Right lung (tissue), 5 donors: ENCODE measurements around the gene B4GALT1. TPM values are rescaled to one million over a fixed set of nuclear protein-coding genes. Genes with fewer than 3 reads are reported as not detected.
A peak's percentile ranks its signal among the peaks of the same experiment; 100 is the strongest.

ENCODE experiments used
- DNase-seq, 2 donors: peaks; one replicate each; pipeline ENCODE4 v3.0.0-alpha.2; 2013
- polyA plus RNA-seq, 5 donors: library from polyadenylated mRNA; unstranded; fragments of 120-200 nt; gene quantifications; one replicate each; pipeline versions ENCODE4 v1.2.1 to v1.2.3, GENCODE V29; 2013; ENCODE audit warnings: inconsistent platforms in 1 of 5, low replicate concordance in 1 of 5; ENCODE audit not compliant: insufficient read length in 5 of 5, insufficient read depth in 1 of 5

Gene B4GALT1
- polyA plus RNA-seq, 5 donors: 63.7 to 81.6 (median 67.9) TPM

DNA sequence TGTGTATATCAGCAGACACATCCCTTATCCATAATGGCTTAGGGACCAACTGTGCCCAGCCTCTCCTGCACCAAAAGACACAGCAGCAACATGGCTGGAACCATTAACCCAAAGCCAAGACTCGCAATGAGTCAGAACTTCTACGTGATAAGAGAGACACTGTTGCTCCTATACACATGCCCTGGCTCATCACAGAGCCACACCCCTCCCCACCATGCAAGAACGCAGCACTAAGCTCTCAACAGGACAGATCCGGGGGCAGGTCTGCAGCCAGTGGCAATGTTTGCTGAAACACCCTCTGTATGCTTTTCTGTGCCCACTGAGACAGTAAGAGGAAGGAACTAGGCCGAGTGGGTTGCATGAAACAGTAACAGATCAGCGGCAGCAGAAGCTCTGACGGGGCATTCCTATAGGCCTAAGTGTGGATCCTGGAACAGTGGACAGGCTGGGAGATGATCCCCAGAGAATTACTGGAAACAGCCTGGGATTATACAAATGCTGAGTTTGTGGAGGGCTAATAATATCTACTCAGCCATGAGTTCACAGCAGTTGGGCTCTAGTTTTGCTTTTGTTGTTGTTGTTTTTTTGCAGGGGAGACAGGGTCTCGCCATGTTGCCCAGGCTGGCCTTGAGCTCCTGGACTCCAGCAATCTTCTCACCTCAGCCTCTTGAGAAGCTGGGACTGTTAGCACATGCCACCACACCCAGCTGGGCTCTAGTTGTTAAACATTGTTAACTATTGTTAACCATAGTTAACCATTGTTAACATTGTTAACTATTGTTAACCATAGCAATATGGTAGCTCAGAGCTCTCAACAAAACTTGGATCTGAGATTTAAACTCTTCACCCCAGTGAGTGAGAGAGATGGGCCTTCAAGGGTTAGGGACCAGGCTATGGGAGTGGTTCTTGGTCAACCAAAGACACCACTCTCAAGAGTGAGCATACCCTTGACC is 41.0 kb downstream of the B4GALT1 start:
- no peak for DNase-seq

DNA sequence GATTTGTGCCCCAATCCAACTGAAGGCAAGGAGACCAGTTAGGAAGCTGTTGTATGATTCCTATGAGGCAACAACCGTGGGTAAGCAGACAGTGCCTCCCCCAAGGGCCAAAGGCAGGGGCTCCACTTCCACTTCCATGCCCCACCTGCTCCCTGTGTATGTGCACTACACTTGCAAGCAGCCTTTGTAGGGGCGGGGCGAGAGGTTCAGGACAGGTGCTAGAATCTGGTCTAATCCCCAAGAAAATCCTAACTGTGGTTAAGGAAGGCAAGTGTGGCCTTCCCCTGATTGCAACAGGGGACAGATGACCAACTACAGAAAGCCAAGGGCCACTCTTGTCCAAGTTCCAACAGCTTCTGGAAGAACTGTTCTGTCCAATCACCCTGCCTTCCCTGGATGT is 41.7 kb downstream of the B4GALT1 start:
- DNase-seq: no peak

DNA sequence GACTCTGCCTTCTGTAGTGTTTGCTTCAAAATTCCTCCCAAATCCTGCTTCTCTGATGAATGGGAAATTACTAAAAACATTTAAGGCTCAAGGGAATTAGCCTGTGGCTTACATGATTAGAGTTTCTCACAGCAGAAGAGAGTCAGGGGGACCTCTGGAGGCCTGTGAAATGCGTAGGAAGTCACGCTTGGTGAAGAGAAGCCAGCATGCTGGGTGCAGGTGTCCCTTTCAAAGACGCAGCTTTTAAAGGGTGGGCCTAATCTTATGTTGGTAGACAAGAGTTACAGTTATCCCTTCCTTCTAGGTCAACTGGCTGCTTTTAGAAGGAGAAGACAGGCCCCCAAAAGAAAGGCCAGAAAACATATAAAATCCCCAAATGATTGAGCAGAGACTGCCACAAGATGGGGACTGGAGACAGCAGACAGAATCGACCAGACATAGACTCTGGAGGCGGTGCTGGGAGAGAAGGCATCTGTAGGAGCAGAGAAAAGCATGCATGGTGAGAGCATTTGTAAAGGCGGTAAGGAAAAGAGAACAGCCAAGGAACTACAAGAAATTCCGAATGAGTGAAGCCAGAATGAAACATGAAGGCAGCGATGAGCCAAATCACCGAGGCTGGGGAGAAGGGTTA is 42.3 kb downstream of the B4GALT1 start:
- no peak for DNase-seq

DNA sequence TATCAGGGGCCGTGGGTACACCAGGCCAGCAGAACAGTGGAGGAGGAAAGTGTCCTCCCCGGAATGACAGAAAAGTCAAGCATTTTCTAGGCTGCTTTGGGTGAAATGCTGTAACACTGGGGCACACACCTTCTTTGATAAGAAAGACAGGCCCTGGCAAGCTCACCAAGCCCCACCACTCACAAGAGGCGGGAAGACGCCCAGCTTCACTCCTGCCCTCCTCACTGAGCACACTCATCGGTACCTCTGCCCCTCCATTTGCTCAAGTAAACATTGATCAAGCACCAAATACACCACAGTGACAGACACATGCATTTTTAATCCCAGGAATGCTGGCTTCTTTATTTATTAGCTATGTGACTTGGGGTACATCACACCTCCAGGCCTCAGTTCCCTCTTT is 43.1 kb downstream of the B4GALT1 start:
- DNase-seq: no peak

DNA sequence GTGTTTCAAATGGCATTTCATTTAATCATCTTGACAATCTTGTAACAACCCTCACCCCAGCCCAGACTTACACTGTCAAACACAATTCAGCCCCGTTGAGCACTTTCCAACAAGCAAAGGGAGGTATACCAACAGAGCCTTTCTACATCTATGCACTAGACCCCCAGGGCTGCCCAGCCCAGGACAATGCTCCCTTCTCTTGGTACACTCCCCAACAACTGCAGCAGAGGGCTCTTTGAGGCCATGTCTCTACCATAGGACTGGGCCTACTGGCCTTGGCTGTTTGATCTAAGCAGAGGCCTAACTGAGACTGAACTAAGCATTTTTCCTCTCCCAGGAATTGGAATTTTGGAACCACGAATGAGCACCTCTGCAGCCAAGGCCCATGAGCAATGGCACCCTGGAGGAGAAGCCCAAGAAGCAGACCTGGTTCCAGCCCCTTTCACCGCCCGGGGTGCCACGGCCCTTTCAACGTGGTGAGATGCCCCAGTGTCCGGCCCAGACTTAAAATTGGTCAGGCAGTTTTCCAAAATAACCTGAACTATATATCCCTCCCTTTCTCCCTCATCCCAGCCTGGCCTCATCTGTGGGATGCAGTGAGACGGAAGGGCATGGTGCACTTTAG is 43.6 kb downstream of the B4GALT1 start:
- no peak for DNase-seq

DNA sequence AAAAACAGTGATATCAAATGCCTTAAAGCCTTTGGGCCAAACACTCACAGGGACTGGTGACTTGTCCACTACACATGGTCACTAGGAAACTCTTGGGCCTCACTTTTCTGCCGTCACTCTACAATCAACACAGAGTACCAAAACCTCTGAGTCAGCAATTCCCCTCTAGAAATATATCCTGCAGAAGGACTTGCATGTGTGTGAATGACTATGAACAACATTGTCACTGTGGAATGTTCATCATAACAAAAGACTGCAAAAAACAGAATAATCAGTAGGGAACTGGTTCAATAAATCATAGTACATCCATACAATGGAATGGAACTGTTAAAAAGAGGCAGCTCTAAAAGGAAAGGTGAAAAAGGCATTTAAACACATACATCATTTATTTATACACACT is 46.5 kb downstream of the B4GALT1 start:
- no peak for DNase-seq

DNA sequence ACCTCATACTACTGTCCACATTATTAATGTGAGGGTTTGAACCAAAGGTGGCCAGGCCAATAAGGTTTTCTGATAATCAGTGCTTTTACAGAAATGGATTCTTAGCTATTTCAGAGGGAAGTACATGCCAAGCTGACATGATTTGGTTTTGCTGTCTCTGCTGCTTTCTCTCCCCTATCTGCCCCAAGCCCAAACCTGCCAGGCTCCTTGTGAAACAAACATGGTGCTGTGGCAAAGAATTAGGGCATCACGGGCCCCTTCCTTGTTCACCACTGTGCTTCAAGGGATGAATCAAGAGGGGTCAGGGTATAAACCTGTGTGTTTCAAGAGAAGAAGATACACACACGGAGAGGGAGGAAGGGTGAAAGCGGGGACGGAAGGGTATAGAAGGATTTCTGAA is 49.3 kb downstream of the B4GALT1 start:
- DNase-seq: no peak

DNA sequence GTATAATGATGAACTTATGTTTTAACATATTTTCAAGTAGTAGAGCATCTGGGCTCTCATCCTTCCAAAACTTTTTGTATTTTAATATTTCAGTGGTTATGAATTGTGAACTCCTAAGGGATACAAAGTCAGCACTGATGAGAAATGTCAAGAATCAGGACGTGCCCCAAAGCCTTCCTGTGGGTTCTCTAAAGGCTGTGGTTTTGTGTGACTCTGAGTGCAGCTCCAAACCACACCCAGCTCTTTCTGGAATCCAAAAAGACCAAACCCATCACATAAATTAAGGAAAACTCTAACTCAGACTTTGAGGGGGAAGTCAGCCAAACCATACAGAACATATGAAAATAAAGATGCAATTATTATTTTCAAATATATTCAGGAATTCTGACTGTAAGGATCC is 49.8 kb downstream of the B4GALT1 start:
- DNase-seq: no peak

DNA sequence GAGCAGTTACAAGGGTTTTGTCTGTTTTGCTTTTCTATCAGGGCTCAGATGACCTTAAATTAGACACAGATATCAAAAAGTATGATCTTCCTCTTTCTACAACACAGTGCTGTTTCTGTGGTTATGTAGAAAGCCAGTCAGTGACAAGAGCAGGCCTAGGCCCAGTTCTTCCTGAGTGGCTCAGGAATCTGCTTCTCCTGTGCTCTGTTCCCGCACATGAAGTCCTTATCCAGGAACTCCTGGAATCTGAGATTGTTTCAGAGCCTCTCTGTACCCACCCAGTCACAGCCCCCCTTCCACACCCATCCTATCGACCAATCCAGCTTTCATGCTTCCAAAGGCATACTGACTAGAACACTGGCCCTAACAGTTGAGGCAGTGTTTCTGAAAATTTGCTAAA is 50.3 kb downstream of the B4GALT1 start:
- DNase-seq: no peak

DNA sequence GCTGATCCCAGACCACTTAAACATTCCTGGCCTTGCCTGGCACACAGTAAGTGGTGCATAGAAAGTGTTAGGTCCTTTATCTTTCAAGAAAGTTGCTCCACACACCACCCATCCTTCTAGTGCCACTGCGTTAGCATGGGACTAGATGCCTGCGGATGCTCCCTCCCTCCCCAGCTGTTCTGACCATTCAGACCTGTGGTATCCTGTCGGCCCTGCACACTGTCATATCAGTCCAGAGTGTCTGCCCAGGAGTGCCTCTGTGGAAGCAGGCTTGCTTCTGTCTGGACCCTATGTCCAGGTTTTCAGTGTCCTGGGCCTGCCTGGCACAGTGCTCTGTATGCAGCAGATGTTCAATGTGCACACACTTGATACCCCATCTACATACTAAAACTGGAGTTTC is 52.4 kb downstream of the B4GALT1 start:
- DNase-seq: no peak

DNA sequence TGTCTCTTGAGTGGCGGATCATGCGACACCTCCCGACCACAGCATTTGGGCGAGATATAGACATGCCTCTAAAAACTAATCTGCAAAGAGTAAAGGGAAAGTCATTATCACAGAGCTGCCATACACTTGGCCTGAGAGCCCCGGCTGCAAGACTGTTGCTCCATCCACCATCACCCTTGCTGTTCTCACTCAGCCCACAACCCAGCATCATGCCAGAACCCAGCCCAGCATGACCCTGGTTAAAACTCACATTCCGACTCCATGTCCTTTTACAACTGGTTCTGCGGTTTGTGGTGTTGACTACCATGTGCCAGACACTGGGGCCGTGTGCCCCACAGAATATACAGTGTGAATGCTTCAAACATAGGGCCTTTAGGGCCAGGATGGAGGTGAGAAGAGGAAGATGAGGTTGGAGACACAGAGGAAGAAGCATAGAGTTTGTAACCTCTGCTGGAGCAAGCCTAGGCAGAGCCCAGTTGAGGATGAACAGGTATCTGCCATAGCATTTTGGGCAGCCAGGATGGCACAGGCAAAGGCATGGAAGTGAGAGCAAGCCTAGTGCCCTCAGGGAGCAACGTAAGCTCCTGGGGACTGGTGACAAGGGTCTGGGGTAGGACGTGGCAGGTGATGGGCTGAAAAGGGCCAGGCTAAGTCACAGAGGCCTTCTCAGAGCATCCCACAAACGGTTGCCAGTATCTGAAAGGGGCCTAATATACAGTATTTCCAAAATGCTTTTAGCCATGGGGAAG is 53.2 kb downstream of the B4GALT1 start:
- no peak for DNase-seq

DNA sequence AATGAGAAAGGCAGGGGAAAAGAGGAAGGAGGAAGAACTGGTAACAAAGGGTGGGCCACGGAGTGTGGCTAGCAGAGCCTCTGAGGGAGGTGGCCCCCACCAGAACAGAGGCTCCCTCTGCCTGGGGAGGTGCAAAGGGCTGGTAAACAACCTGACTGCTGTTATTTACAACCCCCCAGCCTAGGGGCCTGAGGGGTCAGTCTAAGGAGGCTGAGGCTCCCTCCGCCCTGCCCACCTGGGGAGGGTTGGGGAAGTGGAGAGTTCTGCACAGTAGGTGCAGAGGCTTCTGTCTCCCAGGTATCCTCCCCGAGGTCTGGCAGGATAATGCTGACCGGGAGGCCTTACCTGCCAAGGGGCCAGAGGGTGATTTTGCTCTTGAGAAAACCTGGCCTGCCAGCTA is 55.0 kb downstream of the B4GALT1 start:
- no peak for DNase-seq

DNA sequence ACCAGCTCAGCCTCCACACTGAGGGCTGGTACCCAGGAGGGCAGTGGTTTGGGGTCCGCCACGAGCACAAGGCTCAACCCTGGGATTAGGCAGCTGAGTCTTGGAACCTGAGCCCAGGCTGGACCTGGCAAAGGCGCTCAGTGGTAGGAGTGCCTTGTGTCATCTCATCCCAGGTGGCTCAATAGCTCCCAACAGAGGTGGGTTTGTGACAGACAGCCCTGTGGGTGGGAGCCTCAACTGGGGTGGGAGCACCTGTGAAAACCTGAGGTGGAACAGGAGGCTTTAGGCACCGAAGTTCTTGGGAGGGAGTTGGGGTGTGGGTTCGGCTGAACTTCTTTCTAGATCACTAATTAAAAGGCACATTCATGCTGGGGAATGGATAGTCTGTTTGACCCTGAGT is 55.5 kb downstream of the B4GALT1 start:
- no peak for DNase-seq

DNA sequence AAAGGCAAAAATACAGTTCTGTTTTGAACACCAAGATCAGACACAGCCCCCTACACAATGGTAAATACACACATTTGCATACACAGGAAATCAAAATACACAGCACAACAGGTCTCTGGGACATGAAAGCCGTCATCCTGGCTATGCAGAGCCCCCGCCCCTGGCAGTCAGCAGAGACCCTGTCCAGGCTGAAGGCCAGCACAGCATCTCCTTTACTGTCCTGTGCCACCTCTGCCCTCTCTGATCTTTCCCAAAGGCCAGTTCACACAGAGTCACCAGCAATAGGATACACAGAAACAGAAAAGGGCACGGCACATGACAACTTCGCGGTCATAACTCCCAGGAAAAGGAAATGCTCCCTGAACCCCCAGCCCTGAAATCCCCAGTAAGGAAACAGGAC is 56.5 kb downstream of the B4GALT1 start:
- DNase-seq: no peak

DNA sequence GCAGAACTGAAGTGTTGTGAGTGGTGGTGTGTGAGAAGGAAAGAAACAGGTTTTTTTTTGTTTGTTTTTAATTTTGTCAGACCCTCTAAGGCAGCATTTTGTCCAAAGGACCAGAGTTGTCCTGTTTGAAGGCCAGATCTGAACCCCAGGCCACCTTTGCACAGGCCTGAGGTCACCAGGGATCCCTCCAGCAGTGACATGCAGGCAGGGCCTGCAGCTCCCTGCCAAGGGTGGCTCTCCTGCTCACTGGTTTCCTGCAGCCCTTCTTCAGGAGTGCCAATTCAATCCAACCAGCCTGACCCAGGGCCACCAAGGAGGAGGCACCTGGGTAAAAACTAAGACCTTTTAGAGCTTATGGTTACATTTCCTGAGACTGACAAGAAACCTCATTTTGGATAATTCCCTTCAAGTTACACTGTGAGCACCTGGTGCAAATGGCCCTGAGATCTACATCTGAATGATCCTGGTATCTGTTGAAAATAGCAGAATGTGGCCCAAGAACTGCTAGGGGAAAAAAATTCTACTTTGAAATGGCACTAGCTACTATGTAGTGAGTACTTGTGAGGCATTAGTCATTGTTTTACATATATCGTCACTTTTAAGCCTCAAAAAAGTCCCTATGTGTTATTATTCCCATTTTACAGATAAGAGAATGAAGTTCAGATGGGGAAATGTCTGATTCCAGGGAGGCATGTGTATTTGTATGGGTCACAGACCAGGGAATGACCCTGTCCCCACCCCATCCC is 57.1 kb downstream of the B4GALT1 start:
- DNase-seq: no peak

DNA sequence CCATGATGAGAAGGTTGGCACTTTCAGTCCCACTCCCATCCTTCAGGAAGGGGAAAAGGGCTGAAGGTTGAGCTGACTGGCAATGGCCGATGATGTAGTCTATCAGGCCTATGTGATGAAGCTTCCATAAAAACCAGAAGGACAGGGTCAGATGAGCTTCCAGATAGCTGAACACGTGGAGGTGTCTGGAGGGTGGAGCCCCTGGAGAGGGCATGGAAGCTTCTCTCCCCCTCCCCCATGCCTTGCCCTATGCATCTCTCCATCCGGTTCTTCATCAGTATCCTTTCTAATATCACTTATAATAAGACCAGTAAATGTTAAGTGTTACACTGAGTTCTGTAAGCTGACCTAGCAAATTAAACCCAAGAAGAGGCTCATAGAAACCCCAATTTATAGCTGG is 58.0 kb downstream of the B4GALT1 start:
- no peak for DNase-seq

DNA sequence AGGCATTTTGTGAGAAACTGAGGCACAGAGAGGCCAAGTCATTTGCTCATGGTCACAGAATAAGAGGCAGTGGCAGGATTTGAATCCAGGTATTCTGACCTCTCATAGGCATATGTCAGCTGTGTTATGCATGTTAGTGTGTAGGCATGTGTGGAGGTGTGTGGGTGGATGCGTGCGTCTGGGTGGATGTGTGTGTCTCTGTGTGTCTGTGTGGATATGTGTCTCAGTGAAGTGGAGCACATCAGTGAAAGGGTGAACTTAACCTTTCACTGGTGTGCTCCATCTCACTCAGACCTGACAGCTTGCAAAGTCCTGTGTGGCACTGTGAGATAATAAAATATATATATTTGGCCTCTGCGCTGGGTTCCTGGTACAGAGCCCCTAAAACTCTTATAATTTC is 58.7 kb downstream of the B4GALT1 start:
- DNase-seq: no peak

DNA sequence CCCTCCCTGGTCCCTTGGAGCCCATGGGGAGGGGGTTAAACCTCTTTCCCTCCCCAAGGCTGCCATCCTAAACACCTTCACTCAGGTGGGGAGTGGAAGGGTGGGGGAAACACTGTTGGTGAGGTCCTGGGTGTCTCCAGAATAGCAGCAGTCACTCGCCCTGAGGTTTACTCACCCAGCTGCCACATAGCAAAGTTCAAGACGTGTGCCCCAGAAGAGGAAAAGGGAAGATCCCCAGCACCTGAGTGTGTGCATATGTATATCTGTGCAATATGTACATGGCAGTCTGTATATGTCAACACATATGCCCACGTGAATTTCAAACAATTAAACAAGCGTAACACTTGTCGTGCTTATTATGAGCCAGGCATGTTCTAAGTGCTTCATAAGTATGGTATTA is 59.4 kb downstream of the B4GALT1 start:
- no peak for DNase-seq

DNA sequence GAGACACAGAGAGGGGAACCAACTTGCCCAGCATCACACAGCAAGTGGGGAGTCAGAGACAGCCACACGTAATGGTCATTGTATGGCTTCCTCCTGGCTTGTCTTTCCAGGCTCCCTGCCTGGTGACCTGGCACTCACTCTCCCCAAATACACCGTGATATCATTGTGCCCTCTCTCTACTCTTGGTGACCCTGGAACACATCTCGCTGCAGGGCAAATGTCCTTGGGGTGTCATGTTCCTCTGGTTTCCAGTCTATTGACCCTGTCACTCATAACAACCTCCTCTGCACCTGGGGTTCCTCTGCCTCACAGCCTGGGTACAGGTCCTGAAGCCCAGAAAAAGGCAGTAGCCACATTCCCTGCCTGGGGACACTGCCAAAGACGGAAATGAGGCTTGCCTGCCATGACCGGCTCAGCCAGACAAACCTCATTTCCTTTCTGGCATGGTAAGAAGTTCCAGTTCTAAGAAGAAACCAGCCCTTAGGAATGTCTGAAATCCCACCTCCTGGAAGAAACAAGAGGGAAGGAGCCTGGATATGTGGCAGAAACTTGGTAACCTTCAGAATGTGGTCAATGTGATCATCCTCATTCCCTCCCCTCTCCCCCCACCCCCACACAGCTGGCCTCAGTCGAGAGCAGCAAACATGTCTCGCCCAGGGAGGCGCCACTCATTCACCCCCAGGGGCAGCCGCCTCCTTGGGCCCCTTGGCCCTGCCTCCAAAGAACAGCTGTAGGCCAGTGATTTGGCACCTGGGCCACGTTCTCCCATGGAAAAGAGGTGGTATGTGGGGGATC is 60.1 kb downstream of the B4GALT1 start:
- DNase-seq: peak; percentile 28 to 52

DNA sequence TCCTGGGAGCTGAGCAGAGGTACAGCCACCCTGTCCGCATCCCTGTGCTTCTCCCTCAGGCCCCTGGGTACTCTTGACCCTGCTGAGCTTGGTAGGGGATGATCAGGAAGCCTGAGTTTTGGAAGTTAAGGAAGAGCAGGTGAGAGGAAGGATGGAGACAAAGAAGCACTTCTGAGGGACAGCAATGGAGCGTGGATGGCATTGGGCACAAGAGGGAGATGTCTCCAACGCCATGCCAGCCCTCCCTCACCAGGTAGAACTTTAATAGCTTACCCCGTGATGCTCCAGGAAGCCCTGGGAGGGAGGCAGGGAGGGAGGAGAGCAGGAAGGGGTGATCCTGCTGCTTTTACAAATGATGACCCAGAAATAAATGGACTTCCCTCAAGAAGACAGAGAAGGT is 60.8 kb downstream of the B4GALT1 start:
- DNase-seq: no peak

DNA sequence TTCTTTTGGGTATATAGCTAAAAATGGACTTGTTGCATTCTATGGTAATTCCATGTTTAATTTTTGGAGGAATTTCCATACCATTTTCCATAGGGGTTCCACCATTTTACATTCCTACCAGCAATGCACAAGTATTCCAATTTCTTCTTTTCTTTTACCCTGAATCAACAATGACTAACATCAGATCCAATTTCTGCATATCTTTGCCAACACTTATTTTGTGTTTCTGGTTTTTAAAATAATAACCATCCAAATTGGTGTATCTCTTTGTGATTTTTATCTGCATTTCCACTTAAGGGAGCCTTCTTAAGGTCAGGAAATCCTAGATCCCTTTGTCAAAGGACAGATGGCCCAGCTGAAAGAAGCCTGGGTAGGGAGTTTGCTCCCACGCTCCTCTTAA is 61.2 kb downstream of the B4GALT1 start:
- DNase-seq: no peak
